HG02571 (cell line): Measurements from ENCODE around the gene DPP10.

Experiments used
- ATAC-seq: cut with Tn5 transposase; IDR thresholded peaks from one replicate; pipeline ENCODE4 v1.9.1; 2021; ENCODE audit warnings: mild to moderate bottlenecking, moderate library complexity; ENCODE audit not compliant: unreplicated experiment

DPP10 gene

GRCh38 chr2:115634578-115634977 is 1192.1 kb downstream of the DPP10 start:
- no peak for ATAC-seq

DNA sequence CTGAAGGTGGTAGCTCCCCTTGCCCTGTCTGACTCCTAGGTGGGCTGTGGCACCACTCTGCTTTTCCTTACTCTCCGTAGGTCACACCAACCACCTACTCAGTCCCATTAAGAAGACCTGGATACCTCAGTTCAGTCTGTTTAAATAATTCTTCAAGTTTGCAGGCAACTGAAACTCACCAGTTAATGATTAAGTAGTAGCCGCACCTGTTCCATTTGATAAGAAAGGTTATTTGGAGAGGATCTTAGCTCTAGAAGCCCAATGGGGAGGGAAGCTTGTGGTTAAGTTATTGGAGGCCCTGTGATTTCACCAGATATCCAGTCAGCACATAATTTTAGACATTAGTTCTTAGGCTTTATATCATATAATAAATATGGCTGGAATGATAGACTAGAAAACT is 1193.0 kb downstream of the DPP10 start:
- no peak for ATAC-seq

DNA sequence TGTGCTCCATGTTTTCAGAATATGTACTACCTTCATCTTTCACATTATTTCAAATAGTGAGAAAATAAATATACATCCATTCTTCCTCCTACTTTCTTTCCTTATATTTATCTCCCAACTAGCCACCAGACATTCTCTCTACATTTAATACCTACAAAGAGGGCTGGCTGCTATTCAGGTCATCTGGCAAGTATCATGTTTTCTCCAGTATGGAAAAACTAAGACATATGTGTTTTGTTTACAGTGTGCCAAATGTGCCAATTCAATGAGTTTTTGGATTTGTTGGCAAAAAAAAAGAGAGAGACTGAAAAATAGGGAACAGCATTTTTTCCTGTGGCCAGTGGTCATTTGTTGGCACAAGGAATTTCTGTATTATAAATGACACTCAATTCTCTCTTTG is 1207.3 kb downstream of the DPP10 start:
- ATAC-seq = no peak

DNA sequence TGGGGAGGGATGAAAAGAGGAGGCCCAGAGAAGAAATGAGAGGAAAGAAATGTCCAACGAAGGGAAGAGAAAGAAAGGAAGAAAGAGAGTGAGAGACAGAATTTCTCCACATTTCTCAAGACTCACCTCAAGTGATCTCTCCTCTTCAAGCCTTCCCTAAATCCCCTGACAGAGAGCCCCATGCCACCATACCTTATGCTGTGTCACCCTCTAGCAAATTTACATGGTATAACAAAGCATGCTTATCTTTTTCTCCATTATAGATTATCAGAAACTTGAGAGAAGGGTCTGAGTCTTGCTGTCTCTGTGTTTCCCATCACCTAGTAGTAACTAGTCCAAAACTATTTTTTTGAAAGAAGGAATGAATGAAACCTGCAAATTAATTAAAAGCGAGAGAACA is 1208.4 kb downstream of the DPP10 start:
- ATAC-seq = no peak

- ATAC-seq = no peak
Observed at GRCh38 chr2:115652652-115653051, 1210.2 kb downstream of the DPP10 start.

- no peak for ATAC-seq
Observed at GRCh38 chr2:115654362-115654761, 1211.9 kb downstream of the DPP10 start.

DNA sequence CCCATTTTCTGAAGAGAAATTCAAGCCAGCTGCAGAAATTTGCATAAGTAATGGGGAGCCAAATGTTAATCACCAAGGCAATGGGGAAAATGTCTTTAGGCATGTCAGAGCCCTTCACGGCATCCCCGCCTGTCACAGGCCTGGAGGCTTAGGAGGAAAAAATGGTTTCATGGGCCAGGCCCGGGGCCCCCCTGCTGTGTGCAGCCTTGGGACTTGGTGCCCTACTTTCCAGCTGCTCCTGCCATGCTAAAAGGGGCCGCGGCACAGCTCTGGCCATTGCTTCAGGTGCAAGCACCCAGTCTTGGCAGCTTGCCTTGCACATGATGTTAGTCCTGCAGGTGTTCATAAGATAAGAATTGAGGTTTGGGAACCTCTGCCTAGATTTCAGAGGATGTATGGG is 1235.7 kb downstream of the DPP10 start:
- no peak for ATAC-seq

GRCh38 chr2:115684345-115684744 is 1241.9 kb downstream of the DPP10 start:
- ATAC-seq = no peak

- no peak for ATAC-seq
Observed at GRCh38 chr2:115691409-115691808, 1249.0 kb downstream of the DPP10 start.

DNA sequence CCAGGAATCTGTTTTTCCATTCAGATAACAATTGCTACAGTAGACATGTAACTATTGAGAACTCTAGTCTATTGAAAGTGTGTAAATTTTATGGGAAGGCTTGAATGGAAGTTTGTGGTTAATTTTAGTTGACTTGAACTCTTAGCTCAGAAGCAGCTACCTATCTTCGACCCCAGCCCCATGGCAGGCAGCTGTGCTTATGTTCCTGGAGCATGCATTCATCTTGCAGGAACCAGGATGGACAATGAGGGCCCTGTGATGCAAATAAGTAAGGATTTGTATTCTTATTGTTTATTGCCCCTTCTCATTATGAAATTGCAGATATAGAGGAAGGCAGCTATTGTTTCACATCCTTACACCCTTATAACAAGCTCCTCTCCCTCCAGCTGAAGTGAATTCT is 1252.2 kb downstream of the DPP10 start:
- no peak for ATAC-seq

DNA sequence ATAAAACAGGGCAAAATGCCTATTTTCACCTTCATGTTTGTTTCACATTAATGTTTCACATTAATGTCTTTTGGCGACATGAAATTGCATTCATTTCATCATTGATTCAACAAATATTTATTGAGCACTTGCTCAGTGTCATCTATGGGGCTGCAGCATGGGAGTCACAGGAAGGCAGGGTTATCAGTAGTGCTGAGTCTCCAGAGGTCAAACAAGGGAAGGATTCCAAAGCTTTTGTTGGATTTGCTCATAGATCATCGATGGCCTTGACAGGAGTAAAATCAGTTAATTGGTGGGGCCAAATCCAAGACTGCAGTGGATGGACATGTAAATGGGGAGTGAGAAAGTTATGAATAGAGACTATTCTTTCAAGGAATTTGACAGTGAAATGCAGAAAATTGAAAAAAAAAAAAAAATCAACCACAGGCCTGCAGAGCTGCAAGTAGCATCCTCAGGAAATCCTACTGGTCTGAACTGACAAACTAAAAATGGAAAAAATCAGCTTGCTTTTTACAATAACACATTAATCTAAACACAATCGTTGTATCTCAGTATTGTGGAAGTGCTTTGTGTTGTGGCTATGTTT is 1290.8 kb downstream of the DPP10 start:
- ATAC-seq = no peak

DNA sequence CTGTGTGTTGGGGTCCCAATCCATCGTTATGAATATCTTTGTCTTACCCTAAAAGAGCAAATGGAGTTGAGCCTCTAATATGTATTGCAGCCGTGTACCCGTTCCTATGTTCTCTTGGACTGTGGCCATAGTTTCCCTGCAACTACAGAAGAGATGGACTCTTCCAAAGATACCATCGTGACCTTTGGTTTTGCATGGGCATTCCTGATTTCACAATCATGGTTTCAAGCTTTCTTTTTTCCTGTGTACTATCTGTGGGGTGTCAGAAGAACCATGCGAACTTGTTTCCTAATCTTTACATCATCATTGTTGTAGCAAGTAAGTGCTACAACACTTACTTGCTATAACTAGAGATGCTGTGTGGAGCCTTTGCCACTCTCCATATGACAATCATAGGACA is 1295.7 kb downstream of the DPP10 start:
- ATAC-seq = no peak

- ATAC-seq = no peak
Observed at GRCh38 chr2:115739574-115739973, 1297.1 kb downstream of the DPP10 start.

DNA sequence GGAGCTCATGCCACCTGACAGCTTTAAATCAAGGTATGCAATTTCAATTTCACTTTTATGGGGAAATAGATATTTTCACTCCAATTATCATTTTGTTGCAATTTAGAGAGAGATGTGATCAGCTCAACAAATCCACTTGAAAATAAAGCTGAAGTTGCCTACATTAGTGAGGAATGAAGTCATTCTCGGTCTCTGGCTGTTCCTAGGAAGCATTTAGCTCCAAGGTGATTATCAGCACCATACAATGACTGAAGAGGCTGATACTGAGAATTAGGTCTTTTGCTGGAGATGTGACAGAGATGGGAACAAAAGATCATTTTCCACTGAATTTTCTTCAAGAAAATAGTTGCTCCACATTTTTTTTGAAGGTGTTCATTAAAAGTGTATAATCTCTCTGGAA is 1303.7 kb downstream of the DPP10 start:
- no peak for ATAC-seq

DNA sequence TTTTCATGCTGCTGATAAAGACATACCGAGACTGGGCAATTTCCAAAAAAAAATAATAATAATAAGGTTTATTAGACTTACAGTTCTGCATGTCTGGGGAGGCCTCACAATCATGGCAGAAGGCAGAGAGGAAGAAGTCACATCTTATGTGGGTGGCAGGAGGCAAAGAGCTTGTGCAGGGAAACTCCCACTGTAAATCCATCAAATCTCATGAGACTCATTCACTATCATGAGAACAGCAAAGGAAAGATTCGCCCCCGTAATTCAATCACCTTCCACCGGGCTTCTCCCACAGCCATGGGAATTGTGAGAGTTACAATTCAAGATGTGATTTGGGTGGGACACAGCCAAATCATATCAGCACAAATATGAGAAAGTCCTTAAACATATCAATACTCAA is 1314.8 kb downstream of the DPP10 start:
- ATAC-seq = no peak

GRCh38 chr2:115763601-115764000 is 1321.2 kb downstream of the DPP10 start:
- ATAC-seq = no peak

GRCh38 chr2:115771516-115771915 is 1329.1 kb downstream of the DPP10 start:
- no peak for ATAC-seq

DNA sequence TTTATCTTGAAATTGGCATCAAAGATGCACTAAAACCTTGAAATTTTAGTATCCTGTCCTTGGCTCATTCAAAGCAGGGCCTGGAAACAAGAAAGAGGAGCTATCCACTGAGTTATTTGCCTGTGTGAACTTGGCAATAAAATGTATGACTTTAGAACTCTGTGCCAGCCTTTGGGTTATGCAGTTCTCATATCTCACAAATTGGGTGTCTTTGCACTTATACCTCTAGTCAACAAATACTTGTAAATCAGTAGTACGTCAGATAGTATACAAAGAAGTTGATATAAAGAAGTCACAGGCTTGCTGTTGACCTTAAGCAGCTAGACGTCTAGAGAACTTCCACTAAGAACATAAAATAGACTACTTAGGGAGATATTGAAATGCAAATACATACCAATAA is 1331.9 kb downstream of the DPP10 start:
- no peak for ATAC-seq

DNA sequence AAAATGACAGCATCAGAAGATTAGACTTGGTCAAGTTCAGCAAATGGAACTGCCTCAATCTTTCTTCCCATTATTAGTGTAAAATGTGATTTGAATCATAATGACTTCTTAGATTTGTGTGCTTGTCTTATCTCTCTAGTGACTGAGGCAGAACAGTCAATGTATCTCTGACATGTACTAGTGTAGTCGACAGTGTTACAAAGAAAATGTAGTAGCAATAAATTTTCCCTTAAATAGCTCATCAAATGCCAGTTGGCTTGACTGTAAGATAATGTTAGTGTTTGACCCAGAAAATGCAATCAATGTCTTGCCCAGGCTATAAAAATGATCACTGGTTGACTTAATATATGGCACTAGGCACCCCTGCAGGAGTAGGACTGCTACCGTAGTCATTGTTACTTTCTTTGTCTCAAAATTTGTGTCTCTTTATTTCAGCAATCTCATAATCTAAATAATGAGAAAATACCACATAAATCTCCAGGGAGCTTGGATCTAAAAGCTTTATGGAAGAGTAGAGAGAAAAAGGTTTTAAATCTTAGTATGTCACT is 1336.7 kb downstream of the DPP10 start:
- no peak for ATAC-seq

DNA sequence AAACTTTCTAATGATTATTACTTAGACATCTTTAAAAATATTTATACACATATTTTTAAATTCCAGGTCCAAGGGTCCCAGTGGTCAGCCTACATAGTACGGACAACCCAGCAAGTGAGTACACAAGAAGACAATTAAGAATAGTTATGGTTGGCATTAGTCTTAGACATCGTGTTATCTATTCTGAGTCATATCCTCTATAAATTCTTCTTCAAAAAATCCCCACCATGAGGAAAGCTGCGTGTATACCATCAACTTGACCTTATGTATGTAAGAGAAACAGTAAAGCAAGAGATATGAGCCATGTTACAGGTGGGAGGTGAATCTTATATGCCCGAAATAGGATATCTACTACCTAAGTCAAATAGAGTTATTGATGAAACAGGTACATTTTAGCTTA is 1339.8 kb downstream of the DPP10 start:
- no peak for ATAC-seq

- no peak for ATAC-seq
Observed at GRCh38 chr2:115796078-115796477, 1353.6 kb downstream of the DPP10 start.

GRCh38 chr2:115807276-115807675 is 1364.8 kb downstream of the DPP10 start:
- ATAC-seq = no peak

GRCh38 chr2:115825912-115826311 is 1383.5 kb downstream of the DPP10 start:
- no peak for ATAC-seq
